ENCODE results near the gene DIPK1B.

- TF ChIP-seq, protein P1, sequence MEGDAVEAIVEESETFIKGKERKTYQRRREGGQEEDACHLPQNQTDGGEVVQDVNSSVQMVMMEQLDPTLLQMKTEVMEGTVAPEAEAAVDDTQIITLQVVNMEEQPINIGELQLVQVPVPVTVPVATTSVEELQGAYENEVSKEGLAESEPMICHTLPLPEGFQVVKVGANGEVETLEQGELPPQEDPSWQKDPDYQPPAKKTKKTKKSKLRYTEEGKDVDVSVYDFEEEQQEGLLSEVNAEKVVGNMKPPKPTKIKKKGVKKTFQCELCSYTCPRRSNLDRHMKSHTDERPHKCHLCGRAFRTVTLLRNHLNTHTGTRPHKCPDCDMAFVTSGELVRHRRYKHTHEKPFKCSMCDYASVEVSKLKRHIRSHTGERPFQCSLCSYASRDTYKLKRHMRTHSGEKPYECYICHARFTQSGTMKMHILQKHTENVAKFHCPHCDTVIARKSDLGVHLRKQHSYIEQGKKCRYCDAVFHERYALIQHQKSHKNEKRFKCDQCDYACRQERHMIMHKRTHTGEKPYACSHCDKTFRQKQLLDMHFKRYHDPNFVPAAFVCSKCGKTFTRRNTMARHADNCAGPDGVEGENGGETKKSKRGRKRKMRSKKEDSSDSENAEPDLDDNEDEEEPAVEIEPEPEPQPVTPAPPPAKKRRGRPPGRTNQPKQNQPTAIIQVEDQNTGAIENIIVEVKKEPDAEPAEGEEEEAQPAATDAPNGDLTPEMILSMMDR (conservative IDR thresholded peaks at IDR 0.05; ENCODE audit: low read depth in 2 of 2) = no peak
- TF ChIP-seq EZH2phosphoT487 (IDR thresholded peaks at IDR 0.05; ENCODE audit: unreplicated experiment) (no peak), EZH2 (IDR thresholded peaks at IDR 0.05; ENCODE audit: low read depth, unreplicated experiment) (no peak), POLR2AphosphoS5 (IDR thresholded peaks at IDR 0.05; ENCODE audit: low read depth) (no peak), CREB1 (CRISPR knock-in tag; IDR thresholded peaks at IDR 0.05; ENCODE audit: low read depth) (no peak), JUNB (IDR thresholded peaks at IDR 0.05; ENCODE audit: unreplicated experiment) (no peak), NANOG (IDR thresholded peaks at IDR 0.05; ENCODE audit: borderline replicate concordance) (no peak)
- TF ChIP-seq, protein P2, sequence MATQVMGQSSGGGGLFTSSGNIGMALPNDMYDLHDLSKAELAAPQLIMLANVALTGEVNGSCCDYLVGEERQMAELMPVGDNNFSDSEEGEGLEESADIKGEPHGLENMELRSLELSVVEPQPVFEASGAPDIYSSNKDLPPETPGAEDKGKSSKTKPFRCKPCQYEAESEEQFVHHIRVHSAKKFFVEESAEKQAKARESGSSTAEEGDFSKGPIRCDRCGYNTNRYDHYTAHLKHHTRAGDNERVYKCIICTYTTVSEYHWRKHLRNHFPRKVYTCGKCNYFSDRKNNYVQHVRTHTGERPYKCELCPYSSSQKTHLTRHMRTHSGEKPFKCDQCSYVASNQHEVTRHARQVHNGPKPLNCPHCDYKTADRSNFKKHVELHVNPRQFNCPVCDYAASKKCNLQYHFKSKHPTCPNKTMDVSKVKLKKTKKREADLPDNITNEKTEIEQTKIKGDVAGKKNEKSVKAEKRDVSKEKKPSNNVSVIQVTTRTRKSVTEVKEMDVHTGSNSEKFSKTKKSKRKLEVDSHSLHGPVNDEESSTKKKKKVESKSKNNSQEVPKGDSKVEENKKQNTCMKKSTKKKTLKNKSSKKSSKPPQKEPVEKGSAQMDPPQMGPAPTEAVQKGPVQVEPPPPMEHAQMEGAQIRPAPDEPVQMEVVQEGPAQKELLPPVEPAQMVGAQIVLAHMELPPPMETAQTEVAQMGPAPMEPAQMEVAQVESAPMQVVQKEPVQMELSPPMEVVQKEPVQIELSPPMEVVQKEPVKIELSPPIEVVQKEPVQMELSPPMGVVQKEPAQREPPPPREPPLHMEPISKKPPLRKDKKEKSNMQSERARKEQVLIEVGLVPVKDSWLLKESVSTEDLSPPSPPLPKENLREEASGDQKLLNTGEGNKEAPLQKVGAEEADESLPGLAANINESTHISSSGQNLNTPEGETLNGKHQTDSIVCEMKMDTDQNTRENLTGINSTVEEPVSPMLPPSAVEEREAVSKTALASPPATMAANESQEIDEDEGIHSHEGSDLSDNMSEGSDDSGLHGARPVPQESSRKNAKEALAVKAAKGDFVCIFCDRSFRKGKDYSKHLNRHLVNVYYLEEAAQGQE (IDR thresholded peaks at IDR 0.05; ENCODE audit: unreplicated experiment) = no peak
These were observed 49.9 kb downstream of the DIPK1B start for GRCh38 chr9:136762221-136762691.

All from GM23338 (cell line).